H1 (cell line): ENCODE results near the gene ATXN2L. TPM values are rescaled to one million over a fixed set of nuclear protein-coding genes. Genes with fewer than 3 reads are reported as not detected.

ENCODE experiments used
- CTCF ChIA-PET: fragments of 300-600 bp; sonication (Branson Sonifier 250); formaldehyde crosslinking; loops from one replicate; lab custom pipeline; 2021; ENCODE audit not compliant: partially characterized antibody; lab: Charles Lee
- POLR2A ChIA-PET: fragments of 300-600 bp; sonication (Branson Sonifier 250); formaldehyde crosslinking; loops from one replicate; lab custom pipeline; 2021; ENCODE audit warnings: inconsistent platforms; ENCODE audit not compliant: partially characterized antibody; lab: Charles Lee
- DNase-seq, 2 experiments: peaks; one replicate each; pipeline versions ENCODE4 v3.0.0 to v3.0.0-alpha.2; 2010 to 2022; ENCODE audit warnings: low spot score in 2 of 2, low read depth in 1 of 2, mixed read lengths in 1 of 2
- FAIRE-seq: peaks from 2 replicates; lab custom pipeline; 2011; peaks lifted over from hg19 to GRCh38; lab: Jason Lieb, UNC
- H2AFZ ChIP-seq: 2 replicates; pipeline ENCODE4 v1.8.1; 2012; ENCODE audit warnings: low read length, inconsistent platforms
- H2AK5ac ChIP-seq: 2 replicates; pipeline ENCODE4 v1.6.1; 2013; ENCODE audit warnings: low read depth, low read length
- H2BK120ac ChIP-seq: replicated peaks from 2 replicates; pipeline ENCODE3; 2013; ENCODE audit warnings: low read depth, low read length, inconsistent platforms
- H2BK12ac ChIP-seq: 2 replicates; pipeline ENCODE4 v1.6.1; 2013; ENCODE audit warnings: low read depth, low read length
- H2BK15ac ChIP-seq: 2 replicates; pipeline ENCODE4 v1.6.1; 2013; ENCODE audit warnings: low read length
- H2BK20ac ChIP-seq: 2 replicates; pipeline ENCODE4 v1.6.1; 2013; ENCODE audit warnings: low read length
- H2BK5ac ChIP-seq: 2 replicates; pipeline ENCODE4 v1.6.1; 2013; ENCODE audit warnings: low read depth, low read length
- H3K14ac ChIP-seq: 2 replicates; pipeline ENCODE4 v1.6.1; 2013; ENCODE audit warnings: inconsistent platforms; ENCODE audit not compliant: insufficient read length
- H3K18ac ChIP-seq: 2 replicates; pipeline ENCODE4 v1.6.1; 2013; ENCODE audit warnings: low read length; ENCODE audit errors: extremely low read depth
- H3K23ac ChIP-seq: 2 replicates; pipeline ENCODE4 v1.6.1; 2013; ENCODE audit warnings: inconsistent platforms; ENCODE audit not compliant: insufficient read length
- H3K23me2 ChIP-seq: 2 replicates; pipeline ENCODE4 v1.6.1; 2013; ENCODE audit warnings: low read depth, low read length
- H3K27ac ChIP-seq: 2 replicates; pipeline ENCODE4 v1.6.1; 2011; ENCODE audit warnings: low read depth, low read length, inconsistent platforms
- H3K27me3 ChIP-seq, 4 experiments: replicated peaks in 1 of 4; 1 replicate in 1 of 4; 2 replicates in 3 of 4; pipeline versions ENCODE4 v1.6.1 to v1.8.1; 2011 to 2013; ENCODE audit warnings: low read length in 3 of 4, mild to moderate bottlenecking in 3 of 4, inconsistent platforms in 2 of 4, mixed read lengths in 2 of 4, moderate library complexity in 1 of 4; ENCODE audit not compliant: control insufficient read depth in 3 of 4, insufficient read depth in 3 of 4; ENCODE audit errors: extremely low read depth in 1 of 4
- H3K36me3 ChIP-seq, 4 experiments: 2 replicates each; pipeline versions ENCODE4 v1.6.1 to v1.8.1; 2011 to 2013; ENCODE audit warnings: mild to moderate bottlenecking in 4 of 4, low read length in 3 of 4, moderate library complexity in 2 of 4, control low read depth in 1 of 4, inconsistent platforms in 1 of 4; ENCODE audit not compliant: insufficient read depth in 4 of 4, control insufficient read depth in 2 of 4
- H3K4ac ChIP-seq: replicated peaks from 2 replicates; pipeline ENCODE3; 2013; ENCODE audit warnings: low read length, low read depth, mixed read lengths, inconsistent platforms; ENCODE audit not compliant: insufficient read length
- H3K4me1 ChIP-seq, 4 experiments: replicated peaks in 1 of 4; 1 replicate in 1 of 4; 2 replicates in 3 of 4; pipeline versions ENCODE4 v1.6.1 to v1.8.1; 2011 to 2013; ENCODE audit warnings: low read length in 3 of 4, inconsistent platforms in 2 of 4, mixed read lengths in 1 of 4; ENCODE audit not compliant: insufficient read depth in 4 of 4, control insufficient read depth in 3 of 4
- H3K4me2 ChIP-seq, 2 experiments: 2 replicates each; pipeline versions ENCODE4 v1.6.1 to v1.8.1; 2011 to 2013; ENCODE audit warnings: low read depth in 2 of 2, low read length in 2 of 2, control low read depth in 1 of 2, inconsistent platforms in 1 of 2, mild to moderate bottlenecking in 1 of 2; ENCODE audit not compliant: insufficient read depth in 1 of 2
- H3K4me3 ChIP-seq, 4 experiments: fragments of 200-600, 300-600 bp in 1 of 4; sonication (generic), shearing (Covaris generic), sonication (Bioruptor Twin) in 1 of 4; 2 replicates each; pipeline versions ENCODE4 v1.5.1 to v1.8.1; 2011 to 2016; ENCODE audit warnings: low read length in 4 of 4, low read depth in 3 of 4, control low read depth in 2 of 4, inconsistent platforms in 2 of 4, mild to moderate bottlenecking in 2 of 4, mixed read lengths in 1 of 4, moderate library complexity in 1 of 4; ENCODE audit not compliant: insufficient read depth in 2 of 4; ENCODE audit errors: extremely low read depth in 1 of 4
- H3K56ac ChIP-seq: replicated peaks from 2 replicates; pipeline ENCODE3; 2013; ENCODE audit warnings: low read depth, mild to moderate bottlenecking, mixed read lengths, low read length, inconsistent platforms; ENCODE audit not compliant: insufficient read length
- H3K79me1 ChIP-seq: 2 replicates; pipeline ENCODE4 v1.6.1; 2013; ENCODE audit warnings: low read depth, low read length, control low read depth
- H3K79me2 ChIP-seq, 2 experiments: 2 replicates each; pipeline versions ENCODE4 v1.6.1 to v1.8.1; 2012 to 2013; ENCODE audit warnings: low read length in 2 of 2, mild to moderate bottlenecking in 2 of 2, inconsistent platforms in 1 of 2; ENCODE audit not compliant: insufficient read depth in 2 of 2, control insufficient read depth in 1 of 2
- H3K9ac ChIP-seq, 4 experiments: replicated peaks in 1 of 4; 1 replicate in 1 of 4; 2 replicates in 3 of 4; pipeline versions ENCODE4 v1.6.1 to v1.8.1; 2011 to 2013; ENCODE audit warnings: low read depth in 3 of 4, low read length in 3 of 4, control low read depth in 2 of 4, mild to moderate bottlenecking in 2 of 4, moderate library complexity in 2 of 4, inconsistent platforms in 1 of 4; ENCODE audit errors: extremely low read depth in 1 of 4
- H3K9me3 ChIP-seq, 2 experiments: 2 replicates each; pipeline versions ENCODE4 v1.6.1 to v1.8.1; 2012 to 2013; ENCODE audit warnings: mild to moderate bottlenecking in 2 of 2, moderate library complexity in 2 of 2, control low read depth in 1 of 2, inconsistent platforms in 1 of 2, low read depth in 1 of 2, low read length in 1 of 2, mixed read lengths in 1 of 2; ENCODE audit not compliant: insufficient read depth in 2 of 2
- H4K20me1 ChIP-seq, 2 experiments: replicated peaks in 1 of 2; 2 replicates each; pipeline versions ENCODE3 to v1.8.1; 2011 to 2013; ENCODE audit warnings: inconsistent platforms in 2 of 2, low read length in 2 of 2, mild to moderate bottlenecking in 1 of 2; ENCODE audit not compliant: insufficient read depth in 2 of 2, control insufficient read depth in 1 of 2
- H4K5ac ChIP-seq: 2 replicates; pipeline ENCODE4 v1.6.1; 2013; ENCODE audit warnings: low read length, low read depth, mixed read lengths, inconsistent platforms; ENCODE audit not compliant: insufficient read length
- H4K8ac ChIP-seq: 2 replicates; pipeline ENCODE4 v1.8.0; 2013; ENCODE audit warnings: mild to moderate bottlenecking, moderate library complexity, low read length, inconsistent platforms; ENCODE audit not compliant: insufficient read depth; ENCODE audit errors: extremely low read depth
- H4K91ac ChIP-seq: replicated peaks from 2 replicates; pipeline ENCODE3; 2013; ENCODE audit warnings: low read length, mixed read lengths, inconsistent platforms; ENCODE audit not compliant: insufficient read length
- ASH2L ChIP-seq: fragments of 200-600, 300-600 bp; sonication (generic); IDR thresholded peaks from one replicate; pipeline ENCODE4 v1.7.1; 2017; ENCODE audit warnings: low read length
- CHD1 ChIP-seq: IDR thresholded peaks from 2 replicates; pipeline ENCODE4 v1.6.1; 2012; ENCODE audit warnings: low read depth, low read length, improper control_type of control experiment
- EZH2 ChIP-seq: fragments of 200-600 bp; sonication (generic); IDR thresholded peaks from 2 replicates; pipeline ENCODE4 v1.7.1; 2012; ENCODE audit warnings: low read depth, mild to moderate bottlenecking, moderate library complexity, low read length, inconsistent platforms; ENCODE audit not compliant: severe bottlenecking
- GABPA ChIP-seq: IDR thresholded peaks from 2 replicates; pipeline ENCODE4 v1.6.1; 2011; ENCODE audit warnings: mild to moderate bottlenecking, low read length, moderate library complexity, borderline replicate concordance; ENCODE audit not compliant: insufficient read depth
- JUND ChIP-seq: IDR thresholded peaks from 2 replicates; pipeline ENCODE4 v1.6.1; 2011; ENCODE audit warnings: mild to moderate bottlenecking, improper control_type of control experiment, low read length
- RFX5 ChIP-seq: IDR thresholded peaks from 2 replicates; pipeline ENCODE4 v1.6.1; 2011; ENCODE audit warnings: low read depth, low read length, improper control_type of control experiment, borderline replicate concordance
- SAP30 ChIP-seq: fragments of 300-600 bp; sonication (generic); IDR thresholded peaks from 2 replicates; pipeline ENCODE4 v1.7.1; 2012; ENCODE audit warnings: low read length, moderate library complexity, mild to moderate bottlenecking, inconsistent platforms; ENCODE audit not compliant: insufficient read depth, insufficient replicate concordance
- TBP ChIP-seq: IDR thresholded peaks from 2 replicates; pipeline ENCODE4 v1.6.1; 2011; ENCODE audit warnings: low read depth, low read length, improper control_type of control experiment
- WGBS, 2 experiments: shearing (Covaris generic) in 1 of 2; methylation state at CpG; one replicate each; pipeline versions ENCODE4 v1.1.6 to v1.1.7; 2013 to 2015; ENCODE audit warnings: low lambda C conversion rate in 2 of 2, mixed read lengths in 2 of 2, inconsistent platforms in 1 of 2, low coverage in 1 of 2, missing lambda C conversion rate in 1 of 2; ENCODE audit not compliant: insufficient replicate concordance in 2 of 2, insufficient coverage in 1 of 2, insufficient read length in 1 of 2; ENCODE audit errors: extremely low coverage in 1 of 2, missing lambda C conversion rate in 1 of 2; 5-methylcytosine and 5-hydroxymethylcytosine counted together
- polyA plus RNA-seq, 7 experiments: library from polyadenylated mRNA; depleted of rRNA in 3 of 7; stranded (reverse) in 5 of 7; unstranded in 2 of 7; fragments of >200 nt in 5 of 7; fragments of 200-250 nt in 2 of 7; gene quantifications; 1 replicate in 5 of 7; 2 replicates in 1 of 7; 4 replicates in 1 of 7; pipeline versions ENCODE4 v1.2.1 to v1.2.3, GENCODE V29; 2011 to 2013; ENCODE audit warnings: missing spikeins in 2 of 7, mixed read lengths in 2 of 7
- total RNA-seq: library from RNA; stranded (reverse); fragmentation: NEBNext Ultra II Directional; extraction: Animal tissue kit (Norgen Biotek cat#: 25700); gene quantifications from 2 replicates; pipeline ENCODE4 v1.2.1, GENCODE V29; 2021

Gene ATXN2L
- total and polyA plus RNA-seq, 2 of the 8 experiments (the other 6 are each of a cell fraction or from before 2014, with no cell fraction given): 79.1 to 227 TPM

DNA sequence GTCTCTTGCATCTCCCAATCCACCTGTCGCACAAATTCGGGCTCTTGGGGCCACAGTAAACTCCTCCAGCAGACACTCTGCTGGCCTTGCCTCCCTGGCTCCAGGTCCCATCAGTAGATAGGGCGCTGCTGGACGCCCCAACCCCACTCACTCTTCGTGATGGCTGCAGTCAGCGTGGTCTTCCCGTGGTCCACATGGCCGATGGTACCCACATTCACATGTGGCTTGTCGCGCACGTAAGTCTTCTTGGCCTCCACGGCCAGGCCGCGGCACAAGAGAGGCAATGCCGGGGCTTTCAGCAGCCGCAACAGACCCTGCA, 22.9 kb downstream of the ATXN2L start:
- peak overlapping the region; percentile 87 to 99 (median 98) for H3K4me3 ChIP-seq
- H3K4me1 ChIP-seq: peaks cover 0 to 7% (median 3%) of the 10 kb centered on the region in 4 experiments; a peak in 5 of 7 replicates
- H2AFZ ChIP-seq: no peak overlapping the region
- no peak overlapping the region for H2BK20ac ChIP-seq
- peaks cover 14% of the 10 kb centered on the region for H3K23me2 ChIP-seq
- peak overlapping the region; percentile 70; the same call in 1 of the 2 replicates for H3K27ac ChIP-seq
- 0 out of 2 replicates have a peak, but pooled peaks cover 2% of the 10 kb centered on the region for H3K79me1 ChIP-seq
- DNase-seq: no peak
- H3K23ac ChIP-seq: no peak overlapping the region
- no peak for FAIRE-seq
- peak overlapping the region; percentile 91 for H4K91ac ChIP-seq
- peaks cover 0 to 20% of the 10 kb centered on the region in 2 experiments; a peak in 3 of 4 replicates for H3K79me2 ChIP-seq
- H2BK12ac ChIP-seq: peak overlapping the region; percentile 75
- peak overlapping the region; percentile 82 for H3K56ac ChIP-seq
- peak overlapping the region; percentile 71 to 98 for H3K4me2 ChIP-seq
- POLR2A ChIA-PET: interaction anchor here (0.6 to 23.4 kb wide), 9 partner anchors 9 to 128 kb away, joined by 3 to 756 read pairs (median 5); partner anchors contain the start of genes ATP2A1, ATXN2L and SH2B1
- H3K14ac ChIP-seq: no peak overlapping the region
- H3K4ac ChIP-seq: peak overlapping the region; percentile 98
- H4K20me1 ChIP-seq: peaks cover 2 to 14% of the 10 kb centered on the region in 2 experiments
- CTCF ChIA-PET: interaction anchor here (0.8 to 4.8 kb wide), 10 partner anchors 9 to 758 kb away, joined by 3 to 34 read pairs (median 5); partner anchors contain the start of gene SH2B1
- H3K27me3 ChIP-seq: no peaks in the 10 kb centered on the region
- peak overlapping the region; percentile 75 for H2AK5ac ChIP-seq
- no peak overlapping the region for H2BK120ac ChIP-seq
- H2BK5ac ChIP-seq: peak overlapping the region; percentile 95
- 7% methylated on average over 13 of the region's 16 CpGs; no CpG with 5 or more reads in 1 of the 2 experiments for WGBS, 2 experiments
- TF ChIP-seq EZH2 (no peak), JUND (no peak), RFX5 (no peak), TBP (no peak), ASH2L (no peak), CHD1 (no peak), SAP30 (peak; percentile 81), GABPA (no peak)
- peak overlapping the region; percentile 92 for H4K5ac ChIP-seq
- H3K9ac ChIP-seq: peak overlapping the region; percentile 74 to 91 (median 82)
- H3K36me3 ChIP-seq: peaks cover 17 to 32% (median 28%) of the 10 kb centered on the region in 4 experiments
- no peak overlapping the region for H2BK15ac ChIP-seq
- H3K18ac ChIP-seq: peak overlapping the region; percentile 93; the same call in 1 of the 2 replicates
- peak overlapping the region; percentile 99 for H4K8ac ChIP-seq
- H3K9me3 ChIP-seq: no peaks in the 10 kb centered on the region
